Stomach (tissue), 4 donors: Measurements from ENCODE around the gene ABCC8.
A peak's percentile ranks its signal among the peaks of the same experiment; 100 is the strongest.

ENCODE experiments used
- POLR2A ChIP-seq, 4 donors: fragments of 450-650 bp; IDR thresholded peaks; one replicate each; pipeline ENCODE4 v1.6.1; 2016; ENCODE audit warnings: antibody characterized with exemption in 4 of 4, control low read depth in 2 of 4, mild to moderate bottlenecking in 1 of 4, moderate library complexity in 1 of 4
- POLR2AphosphoS5 ChIP-seq, 3 donors: sonication (generic); formaldehyde crosslinking; IDR thresholded peaks; one replicate each; pipeline ENCODE4 v1.6.1; 2016; ENCODE audit warnings: antibody characterized with exemption in 3 of 3
- TF ChIP-seq, protein P1 (sequence below), 7 experiments: fragments of 450-650 bp in 4 of 7; fragments of 200-600 bp in 3 of 7; sonication (generic) in 3 of 7; IDR thresholded peaks; one replicate each; pipeline ENCODE4 v1.5.1; 2016 to 2019; ENCODE audit warnings: antibody characterized with exemption in 7 of 7, control low read depth in 2 of 7, mild to moderate bottlenecking in 1 of 7

DNA sequence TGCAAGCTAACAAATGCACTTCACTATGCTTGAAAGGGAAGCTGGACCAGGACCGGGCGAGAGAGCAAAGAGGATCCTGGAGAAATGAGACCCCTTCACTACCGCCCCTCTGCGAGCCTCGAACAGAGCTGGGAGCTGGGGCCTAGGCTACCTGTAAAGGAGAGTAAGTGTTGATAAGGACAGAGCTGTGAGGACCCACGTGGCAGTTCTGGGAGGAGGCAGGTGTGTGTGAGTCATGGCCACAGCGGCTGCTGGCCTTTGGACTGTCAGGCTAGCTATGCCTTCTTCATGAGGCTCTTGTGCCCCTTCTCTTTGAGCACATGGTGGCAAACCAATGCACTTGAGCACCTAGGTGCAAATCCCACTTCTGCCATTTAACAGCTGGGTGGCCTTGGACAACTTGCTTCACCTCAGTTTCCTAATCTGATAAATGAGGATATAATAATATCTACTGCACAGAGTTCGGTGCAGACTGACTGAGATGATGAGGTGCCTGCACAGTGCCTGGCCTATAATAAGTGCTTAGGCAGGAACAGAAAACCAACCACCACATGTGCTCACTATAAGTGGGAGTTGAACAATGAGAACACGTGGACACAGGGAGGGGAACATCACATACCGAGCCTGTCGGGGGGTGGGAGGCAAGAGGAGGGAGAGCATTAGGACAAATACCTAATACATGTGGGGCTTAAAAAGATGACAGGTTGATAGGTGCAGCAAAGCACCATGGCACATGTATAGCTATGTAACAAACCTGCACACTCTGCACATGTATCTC lies 52.9 kb downstream of the ABCC8 start:
- TF ChIP-seq POLR2AphosphoS5 (IDR thresholded peaks at IDR 0.05) (peak in 1 of 3 donors; percentile 43), POLR2A (IDR thresholded peaks at IDR 0.05) (no peak)
- TF ChIP-seq, protein P1, sequence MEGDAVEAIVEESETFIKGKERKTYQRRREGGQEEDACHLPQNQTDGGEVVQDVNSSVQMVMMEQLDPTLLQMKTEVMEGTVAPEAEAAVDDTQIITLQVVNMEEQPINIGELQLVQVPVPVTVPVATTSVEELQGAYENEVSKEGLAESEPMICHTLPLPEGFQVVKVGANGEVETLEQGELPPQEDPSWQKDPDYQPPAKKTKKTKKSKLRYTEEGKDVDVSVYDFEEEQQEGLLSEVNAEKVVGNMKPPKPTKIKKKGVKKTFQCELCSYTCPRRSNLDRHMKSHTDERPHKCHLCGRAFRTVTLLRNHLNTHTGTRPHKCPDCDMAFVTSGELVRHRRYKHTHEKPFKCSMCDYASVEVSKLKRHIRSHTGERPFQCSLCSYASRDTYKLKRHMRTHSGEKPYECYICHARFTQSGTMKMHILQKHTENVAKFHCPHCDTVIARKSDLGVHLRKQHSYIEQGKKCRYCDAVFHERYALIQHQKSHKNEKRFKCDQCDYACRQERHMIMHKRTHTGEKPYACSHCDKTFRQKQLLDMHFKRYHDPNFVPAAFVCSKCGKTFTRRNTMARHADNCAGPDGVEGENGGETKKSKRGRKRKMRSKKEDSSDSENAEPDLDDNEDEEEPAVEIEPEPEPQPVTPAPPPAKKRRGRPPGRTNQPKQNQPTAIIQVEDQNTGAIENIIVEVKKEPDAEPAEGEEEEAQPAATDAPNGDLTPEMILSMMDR (IDR thresholded peaks at IDR 0.05), result no peak
